NT2/D1 (cell line): ENCODE results near the gene MUC5AC.

Experiments
- SUZ12 ChIP-seq: IDR thresholded peaks from 2 replicates; pipeline ENCODE4 v1.6.1; 2011; ENCODE audit not compliant: insufficient read length, insufficient read depth; ENCODE audit errors: extremely low read depth
- YY1 ChIP-seq: IDR thresholded peaks from 2 replicates; pipeline ENCODE4 v1.6.1; 2011; ENCODE audit not compliant: insufficient read length, insufficient read depth
- ZNF274 ChIP-seq: IDR thresholded peaks from 2 replicates; pipeline ENCODE4 v1.6.1; 2011; ENCODE audit warnings: mild to moderate bottlenecking, low read depth, low read length

GRCh38 chr11:1219446-1219833 lies 61.7 kb downstream of the MUC5AC start:
- TF ChIP-seq ZNF274 (no peak), YY1 (no peak), SUZ12 (no peak)
